WERI-Rb-1 (cell line): ENCODE measurements around the gene CNTN5.

Source experiments
- DNase-seq: peaks from one replicate; pipeline ENCODE4 v3.0.0-alpha.2; 2020
- H3K27ac ChIP-seq: fragments of 250-450 bp; sonication (Bioruptor Pico); 2 replicates; pipeline ENCODE4 v1.5.1; 2020; ENCODE audit warnings: mild to moderate bottlenecking, moderate library complexity
- H3K27me3 ChIP-seq: fragments of 250-450 bp; sonication (Bioruptor Pico); 2 replicates; pipeline ENCODE4 v1.5.1; 2021; ENCODE audit warnings: mild to moderate bottlenecking, low read depth, moderate library complexity; ENCODE audit not compliant: insufficient read depth, severe bottlenecking
- H3K36me3 ChIP-seq: fragments of 250-450 bp; sonication (Bioruptor Pico); 2 replicates; pipeline ENCODE4 v1.5.1; 2020; ENCODE audit warnings: mild to moderate bottlenecking, moderate library complexity
- H3K4me3 ChIP-seq: 2 replicates; pipeline ENCODE4 v1.5.1; 2011; ENCODE audit warnings: low read depth, mild to moderate bottlenecking, control low read depth, low read length
- H3K9me3 ChIP-seq: fragments of 250-450 bp; sonication (Bioruptor Pico); 2 replicates; pipeline ENCODE4 v1.5.1; 2021; ENCODE audit warnings: mild to moderate bottlenecking, moderate library complexity; ENCODE audit not compliant: severe bottlenecking
- TF ChIP-seq, protein P1 (sequence below): IDR thresholded peaks from 2 replicates; pipeline ENCODE4 v1.5.1; 2011; ENCODE audit warnings: low read depth, mild to moderate bottlenecking, control low read depth, inconsistent platforms, low read length

CNTN5 gene

DNA sequence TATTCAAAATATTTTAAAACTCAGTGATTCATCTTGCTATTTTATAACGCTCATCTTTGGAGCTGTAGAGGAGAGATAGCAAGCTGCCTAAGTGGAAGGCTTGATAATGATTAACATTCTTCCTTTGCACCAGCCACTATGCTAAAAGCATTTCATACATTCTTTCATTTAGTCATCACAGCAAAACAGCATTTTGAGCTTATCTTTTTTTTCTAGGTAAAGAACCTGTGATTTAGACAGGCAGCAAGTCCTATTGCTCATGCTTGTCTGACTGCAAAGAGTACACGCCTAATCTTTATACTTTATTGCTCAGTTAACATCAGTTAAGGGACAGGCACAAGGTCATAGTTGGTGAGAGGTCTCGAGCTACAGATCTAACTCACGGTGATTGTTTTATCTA, 953.2 kb downstream of the CNTN5 start:
- H3K36me3 ChIP-seq, result no peaks in the 10 kb centered on the region

DNA sequence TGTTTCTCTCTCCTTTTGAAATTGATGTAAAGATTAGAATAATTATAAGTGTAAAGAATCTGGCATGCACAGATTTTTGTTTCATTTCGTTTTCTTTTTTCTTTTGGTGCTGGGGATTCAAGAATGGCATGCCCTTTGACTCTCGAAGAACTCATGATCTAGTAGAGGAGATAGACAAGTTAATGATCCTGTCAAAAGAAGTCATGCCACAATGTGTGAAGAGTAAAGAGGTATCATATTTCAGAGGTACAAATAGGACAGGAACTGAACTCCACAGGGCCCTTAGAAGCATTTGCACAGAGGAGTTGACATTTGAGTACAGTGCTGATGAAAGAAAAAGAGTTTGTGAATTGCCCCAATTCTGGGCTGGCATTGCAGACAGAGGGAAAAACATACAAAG, 958.3 kb downstream of the CNTN5 start:
- DNase-seq, result no peak
- Histone ChIP-seq H3K27ac (no peak overlapping the region), H3K36me3 (no peaks in the 10 kb centered on the region), H3K4me3 (no peak overlapping the region), H3K27me3 (no peaks in the 10 kb centered on the region), H3K9me3 (no peaks in the 10 kb centered on the region)
- TF ChIP-seq, protein P1, sequence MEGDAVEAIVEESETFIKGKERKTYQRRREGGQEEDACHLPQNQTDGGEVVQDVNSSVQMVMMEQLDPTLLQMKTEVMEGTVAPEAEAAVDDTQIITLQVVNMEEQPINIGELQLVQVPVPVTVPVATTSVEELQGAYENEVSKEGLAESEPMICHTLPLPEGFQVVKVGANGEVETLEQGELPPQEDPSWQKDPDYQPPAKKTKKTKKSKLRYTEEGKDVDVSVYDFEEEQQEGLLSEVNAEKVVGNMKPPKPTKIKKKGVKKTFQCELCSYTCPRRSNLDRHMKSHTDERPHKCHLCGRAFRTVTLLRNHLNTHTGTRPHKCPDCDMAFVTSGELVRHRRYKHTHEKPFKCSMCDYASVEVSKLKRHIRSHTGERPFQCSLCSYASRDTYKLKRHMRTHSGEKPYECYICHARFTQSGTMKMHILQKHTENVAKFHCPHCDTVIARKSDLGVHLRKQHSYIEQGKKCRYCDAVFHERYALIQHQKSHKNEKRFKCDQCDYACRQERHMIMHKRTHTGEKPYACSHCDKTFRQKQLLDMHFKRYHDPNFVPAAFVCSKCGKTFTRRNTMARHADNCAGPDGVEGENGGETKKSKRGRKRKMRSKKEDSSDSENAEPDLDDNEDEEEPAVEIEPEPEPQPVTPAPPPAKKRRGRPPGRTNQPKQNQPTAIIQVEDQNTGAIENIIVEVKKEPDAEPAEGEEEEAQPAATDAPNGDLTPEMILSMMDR, result no peak

More for the DNA sequence above, 953.2 kb downstream of the CNTN5 start:
- no peak overlapping the region for H3K4me3 ChIP-seq
- no peak for DNase-seq
- H3K27ac ChIP-seq, result no peak overlapping the region
- H3K27me3 ChIP-seq, result no peaks in the 10 kb centered on the region
- TF ChIP-seq, protein P1, result no peak
- H3K9me3 ChIP-seq, result no peaks in the 10 kb centered on the region

DNA sequence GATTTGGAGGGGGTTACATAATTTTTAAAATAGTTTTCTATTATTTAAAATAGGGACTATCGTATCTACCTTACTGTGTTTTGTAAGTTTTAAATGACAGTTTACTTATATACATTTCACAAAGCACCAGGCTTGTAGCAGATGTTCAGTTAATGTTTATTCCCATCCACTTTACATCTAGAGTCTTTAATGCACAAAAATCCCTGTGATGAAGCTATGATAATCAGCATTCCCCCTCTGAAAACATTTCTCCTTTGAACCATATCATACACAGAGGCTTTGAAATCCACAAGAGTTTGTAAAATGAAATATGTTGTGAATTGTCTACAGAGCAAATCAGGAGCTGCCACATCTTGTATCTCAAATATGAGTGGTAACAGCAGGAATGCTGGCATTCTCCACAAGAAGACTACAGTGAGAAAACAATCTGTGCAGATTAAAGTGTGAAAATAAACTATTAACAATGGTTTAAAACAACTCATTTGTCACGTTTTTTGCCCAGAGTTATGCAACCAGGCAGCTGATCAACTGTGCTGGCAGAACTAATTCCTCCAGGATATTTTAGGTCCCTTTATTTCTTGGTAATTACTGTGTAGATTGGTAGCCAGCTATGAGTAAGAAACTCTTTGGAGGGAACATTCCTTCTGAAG, 967.2 kb downstream of the CNTN5 start:
- H3K4me3 ChIP-seq, result no peak overlapping the region
- TF ChIP-seq, protein P1, result no peak
- no peak for DNase-seq
- no peaks in the 10 kb centered on the region for H3K27me3 ChIP-seq
- no peaks in the 10 kb centered on the region for H3K9me3 ChIP-seq
- H3K27ac ChIP-seq, result no peak overlapping the region
- H3K36me3 ChIP-seq, result no peaks in the 10 kb centered on the region

DNA sequence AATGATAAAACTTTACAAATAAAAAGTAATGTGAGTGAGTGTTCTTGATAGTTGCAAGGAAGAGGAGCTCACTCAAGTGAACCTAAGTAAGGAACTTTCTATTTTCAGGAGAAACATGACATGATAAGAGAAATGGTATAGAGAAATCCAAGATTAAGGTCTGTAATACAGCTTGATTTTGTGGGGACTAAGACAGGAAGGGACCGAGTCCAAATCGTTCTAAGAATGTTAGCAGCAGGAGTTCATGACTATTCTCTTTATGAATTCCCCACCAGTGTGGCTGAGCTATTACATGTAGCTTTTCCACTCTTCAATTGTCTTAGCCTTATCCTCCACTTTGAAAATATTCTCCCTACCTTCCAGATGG, 967.7 kb downstream of the CNTN5 start:
- Histone ChIP-seq H3K36me3 (no peaks in the 10 kb centered on the region), H3K27ac (no peak overlapping the region), H3K4me3 (no peak overlapping the region), H3K27me3 (no peaks in the 10 kb centered on the region), H3K9me3 (no peaks in the 10 kb centered on the region)
- TF ChIP-seq, protein P1, result no peak
- no peak for DNase-seq

DNA sequence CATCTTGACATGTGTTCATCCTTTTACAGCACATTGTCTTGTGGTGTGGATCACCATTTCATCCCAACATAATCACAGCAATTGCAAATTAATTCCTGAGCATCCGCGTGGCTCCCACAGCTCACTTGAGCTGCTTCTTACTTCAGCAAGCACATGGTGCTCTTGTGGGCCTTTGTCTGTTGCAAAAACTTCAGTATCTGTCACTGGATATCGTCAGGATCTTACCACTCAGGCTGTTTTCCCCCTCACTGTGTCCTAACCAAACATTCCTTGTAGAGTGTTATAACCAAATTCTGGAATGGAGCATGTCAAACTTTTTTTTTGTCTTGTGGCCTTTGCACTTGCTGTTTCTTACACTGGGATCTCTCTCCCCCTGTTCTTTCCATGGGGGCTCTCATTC, 983.2 kb downstream of the CNTN5 start:
- DNase-seq, result no peak
- H3K27me3 ChIP-seq, result no peaks in the 10 kb centered on the region
- H3K9me3 ChIP-seq, result no peaks in the 10 kb centered on the region
- no peaks in the 10 kb centered on the region for H3K36me3 ChIP-seq
- TF ChIP-seq, protein P1, result no peak
- H3K27ac ChIP-seq, result no peak overlapping the region
- H3K4me3 ChIP-seq, result no peak overlapping the region

DNA sequence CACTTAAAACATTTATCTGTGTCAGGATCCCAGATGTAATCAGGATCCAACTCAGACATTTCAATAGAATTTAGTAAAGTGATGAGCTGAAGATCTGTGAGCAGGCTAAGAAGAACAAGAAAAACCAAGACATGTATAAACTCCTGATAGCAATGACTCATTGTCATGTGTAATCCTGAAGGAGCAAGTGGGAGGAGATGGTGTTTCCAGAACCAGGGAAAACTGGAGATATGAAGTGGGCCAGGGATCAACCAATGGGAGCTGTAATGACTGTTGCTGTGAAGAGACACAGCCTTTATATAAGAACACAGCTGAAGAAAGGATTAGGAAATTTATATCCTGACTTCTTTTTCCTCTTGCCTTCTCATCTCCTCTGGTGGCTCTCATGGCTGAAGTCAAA, 983.8 kb downstream of the CNTN5 start:
- no peaks in the 10 kb centered on the region for H3K9me3 ChIP-seq
- no peak for DNase-seq
- no peak overlapping the region for H3K27ac ChIP-seq

More for the DNA sequence above, 983.8 kb downstream of the CNTN5 start:
- Histone ChIP-seq H3K36me3 (no peaks in the 10 kb centered on the region), H3K4me3 (no peak overlapping the region), H3K27me3 (no peaks in the 10 kb centered on the region)
- TF ChIP-seq, protein P1, result no peak
